DMS53 treated with DMSO at 0.1 percent for 48 hours (cell line): ENCODE results near the gene SVOP.

Experiments used
- DNase-seq: peaks from one replicate; lab custom pipeline; 2025; ENCODE audit not compliant: unreplicated experiment; lab: John Stamatoyannopoulos, UW

The SVOP gene

DNA sequence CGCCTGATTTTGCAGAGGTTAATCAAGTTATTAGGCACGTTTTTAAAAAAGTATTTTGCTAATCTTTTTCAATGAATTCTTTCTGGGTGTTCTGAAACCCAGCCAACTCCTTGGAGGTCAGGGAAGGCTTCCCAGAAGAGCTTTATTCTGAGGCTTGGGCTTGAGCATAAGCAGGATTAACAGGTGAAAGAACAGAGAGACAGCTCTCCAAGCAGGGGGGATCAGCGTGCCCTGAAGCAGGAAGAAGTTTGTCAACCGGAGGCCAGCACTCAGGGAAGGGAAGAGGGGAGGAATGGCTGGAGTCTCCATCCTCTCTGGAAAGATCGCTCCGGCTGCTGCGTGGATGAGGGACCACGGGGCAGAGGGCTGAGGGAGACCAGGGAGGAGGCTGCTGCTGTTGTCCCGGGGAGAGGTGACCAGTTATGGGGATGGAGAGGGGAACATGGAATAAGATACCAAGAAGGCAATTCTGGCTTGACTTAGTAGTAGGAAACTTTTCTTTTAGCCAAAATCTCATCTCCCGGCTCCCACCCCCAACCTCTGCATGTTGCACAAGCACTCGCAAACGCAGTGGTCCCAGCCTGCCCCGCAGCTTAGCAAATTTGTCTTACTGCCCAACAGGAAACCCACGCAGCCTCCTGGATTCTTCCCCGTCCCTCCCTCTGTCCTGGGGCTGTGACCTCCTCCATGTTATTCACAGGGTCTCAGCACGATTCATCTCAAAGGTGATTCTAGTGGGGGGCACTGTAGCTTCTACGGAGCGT, 162.4 kb downstream of the SVOP start:
- no peak for DNase-seq
